GM12801 (cell line): Measurements from ENCODE around the gene UGT1A3.

ENCODE experiments used
- CTCF ChIP-seq: IDR thresholded peaks from one replicate; pipeline ENCODE4 v1.5.1; 2011; ENCODE audit warnings: control low read depth; ENCODE audit not compliant: insufficient read length; ENCODE audit errors: extremely low read depth

UGT1A3 gene

GRCh38 chr2:233798335-233799086 is 69.7 kb downstream of the UGT1A3 start:
- no peak for TF ChIP-seq CTCF

DNA sequence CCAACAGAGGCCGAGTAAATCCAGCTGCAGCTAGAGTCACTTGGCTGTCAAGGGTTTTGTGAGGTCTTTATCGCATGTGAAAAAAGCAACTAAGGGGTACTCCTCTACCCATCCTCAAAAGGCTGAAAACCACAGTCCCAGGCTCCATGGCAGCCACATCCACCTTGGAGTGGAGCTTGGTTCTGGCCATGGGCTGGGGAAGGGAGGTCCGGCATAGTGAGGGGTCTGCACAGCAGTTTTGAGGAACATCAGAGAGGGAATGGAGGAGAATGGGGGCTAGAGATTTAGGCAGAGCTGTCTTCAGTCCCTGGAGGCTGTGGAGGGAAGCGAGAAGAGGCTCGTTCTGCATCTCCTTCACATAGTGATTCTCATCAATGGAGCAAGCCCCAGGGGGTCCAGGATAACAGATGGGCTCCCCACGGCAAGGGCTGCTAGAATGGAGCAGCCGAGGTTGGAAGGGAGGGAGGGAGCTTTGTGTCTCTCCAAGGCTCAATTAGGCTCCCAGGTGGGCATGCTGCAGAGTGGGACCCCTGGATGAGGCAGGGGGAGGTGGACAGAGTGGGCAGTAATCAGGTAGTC is 70.3 kb downstream of the UGT1A3 start:
- TF ChIP-seq CTCF = no peak

DNA sequence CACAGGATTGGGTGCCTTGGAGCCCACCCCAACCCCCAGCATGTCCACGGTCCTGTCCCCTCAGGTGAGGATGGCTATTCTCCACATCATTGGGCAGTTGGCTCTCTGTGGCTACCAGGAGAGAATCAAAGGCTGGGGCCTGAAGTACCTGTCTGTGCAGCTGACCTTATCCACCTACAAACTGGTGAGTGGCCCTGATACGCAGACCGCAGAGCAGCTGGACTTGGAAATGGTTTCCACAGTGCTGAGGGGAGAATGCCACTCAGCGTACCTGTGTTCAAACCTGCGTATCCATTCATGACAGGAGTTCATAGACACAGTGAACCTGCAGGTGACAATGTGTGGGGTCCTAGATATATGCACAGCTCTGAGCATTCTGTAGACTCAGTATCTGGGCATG is 70.9 kb downstream of the UGT1A3 start:
- no peak for TF ChIP-seq CTCF

DNA sequence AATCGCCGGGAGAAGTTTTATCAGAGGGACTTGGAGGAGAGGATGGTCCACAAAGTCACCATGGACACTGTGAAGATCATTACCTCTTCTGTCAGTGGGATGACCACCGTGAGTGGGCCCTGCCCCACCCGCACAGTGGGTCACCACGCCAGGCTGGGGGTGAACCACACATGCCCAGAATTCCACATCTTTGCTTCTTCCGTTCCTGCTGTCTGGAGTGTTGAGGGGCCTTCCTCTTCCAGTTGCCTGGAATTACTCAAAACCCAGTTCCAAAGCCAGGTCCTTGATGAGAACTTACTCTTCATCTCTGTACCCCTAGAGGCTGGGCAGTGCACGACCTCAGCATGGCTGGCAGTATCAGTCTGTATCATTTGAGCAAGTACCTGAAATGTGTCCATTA is 71.4 kb downstream of the UGT1A3 start:
- no peak for TF ChIP-seq CTCF

DNA sequence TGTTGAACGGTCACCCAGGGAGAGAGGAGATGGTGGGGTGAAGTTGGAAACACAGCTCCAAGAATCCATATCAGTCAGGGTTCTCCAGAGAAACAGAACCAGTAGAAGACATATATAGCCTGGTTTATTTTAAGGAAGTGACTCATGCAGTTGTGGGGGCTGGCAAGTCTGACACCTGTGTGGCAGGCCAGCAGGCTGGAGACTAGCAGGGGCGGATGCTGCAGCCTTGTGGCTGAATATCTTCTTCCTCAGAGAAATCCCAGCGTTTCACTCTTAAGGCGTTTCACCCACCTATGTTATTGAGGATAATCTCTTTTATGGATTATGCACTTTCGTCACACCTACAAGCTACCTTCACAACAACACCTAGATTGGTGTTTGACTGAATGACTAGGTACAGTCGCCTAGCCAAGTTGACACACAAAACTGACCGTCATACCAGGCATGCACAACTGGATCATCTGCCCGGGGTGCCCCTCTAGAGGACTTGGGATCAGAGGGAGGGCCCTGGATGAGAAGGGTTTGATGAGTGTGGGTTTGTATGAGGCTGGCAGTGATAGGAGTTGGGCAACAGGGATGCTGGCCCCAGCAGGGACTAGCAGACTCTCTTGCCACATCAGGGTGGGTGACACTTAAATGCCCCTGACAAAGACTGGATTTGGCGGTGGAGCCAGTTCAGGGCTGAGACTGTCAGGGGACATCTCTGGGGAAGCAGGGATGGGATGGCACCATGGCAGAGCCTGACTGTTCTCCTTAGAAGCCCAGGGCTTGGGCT is 72.7 kb downstream of the UGT1A3 start:
- TF ChIP-seq CTCF = no peak

- no peak for TF ChIP-seq CTCF
Observed at GRCh38 chr2:233802132-233802815, 73.4 kb downstream of the UGT1A3 start.
